Neuronal stem cell (in vitro differentiated cells): ENCODE measurements around the gene SMAD6.
A peak's percentile ranks its signal among the peaks of the same experiment; 100 is the strongest.

Source experiments
- DNase-seq: peaks from one replicate; pipeline ENCODE4 v3.0.0-alpha.2; 2013; ENCODE audit warnings: low spot score
- H2AFZ ChIP-seq: one replicate; pipeline ENCODE4 v1.6.1; 2013; ENCODE audit warnings: mild to moderate bottlenecking, low read length, inconsistent platforms
- H2AK5ac ChIP-seq: 2 replicates; pipeline ENCODE4 v1.6.1; 2013; ENCODE audit warnings: low read depth, mild to moderate bottlenecking, inconsistent platforms, low read length, moderate library complexity, mixed read lengths
- H2BK120ac ChIP-seq: 2 replicates; pipeline ENCODE4 v1.6.1; 2013; ENCODE audit warnings: low read depth, mild to moderate bottlenecking, inconsistent platforms, low read length, moderate library complexity, mixed read lengths
- H2BK12ac ChIP-seq: one replicate; pipeline ENCODE4 v1.6.1; 2013; ENCODE audit warnings: low read length, inconsistent platforms
- H2BK15ac ChIP-seq: 2 replicates; pipeline ENCODE4 v1.6.1; 2013; ENCODE audit warnings: mild to moderate bottlenecking, low read length, inconsistent platforms, mixed read lengths
- H2BK5ac ChIP-seq: one replicate; pipeline ENCODE4 v1.6.1; 2013; ENCODE audit warnings: inconsistent platforms, mild to moderate bottlenecking, low read length, moderate library complexity
- H3K14ac ChIP-seq: one replicate; pipeline ENCODE4 v1.6.1; 2013; ENCODE audit warnings: low read length, inconsistent platforms
- H3K18ac ChIP-seq: 2 replicates; pipeline ENCODE4 v1.6.1; 2013; ENCODE audit warnings: low read length, inconsistent platforms
- H3K23ac ChIP-seq: 2 replicates; pipeline ENCODE4 v1.6.1; 2013; ENCODE audit warnings: low read depth, mild to moderate bottlenecking, mixed read lengths, low read length, inconsistent platforms; ENCODE audit not compliant: poor library complexity
- H3K27ac ChIP-seq: replicated peaks from 3 replicates; pipeline ENCODE4 v1.5.1; 2013; ENCODE audit warnings: low read length, inconsistent platforms
- H3K27me3 ChIP-seq, 3 experiments: 2 replicates each; pipeline ENCODE4 v1.6.1; 2013; ENCODE audit warnings: low read length in 3 of 3, mild to moderate bottlenecking in 2 of 3, inconsistent platforms in 1 of 3, low read depth in 1 of 3, mixed read lengths in 1 of 3, moderate library complexity in 1 of 3; ENCODE audit not compliant: control insufficient read depth in 3 of 3, insufficient read depth in 3 of 3
- H3K36me3 ChIP-seq, 2 donors: replicated peaks in 1 of 2; 2 replicates each; pipeline ENCODE4 v1.6.1; 2013; ENCODE audit warnings: low read length in 2 of 2; ENCODE audit not compliant: control insufficient read depth in 2 of 2, insufficient read depth in 2 of 2
- H3K4ac ChIP-seq: 2 replicates; pipeline ENCODE4 v1.6.1; 2013; ENCODE audit warnings: inconsistent platforms, mild to moderate bottlenecking, low read length, moderate library complexity
- H3K4me1 ChIP-seq, 2 donors: 1 replicate in 1 of 2; 2 replicates in 1 of 2; pipeline ENCODE4 v1.6.1; 2013; ENCODE audit warnings: low read length in 2 of 2, low read depth in 1 of 2; ENCODE audit not compliant: control insufficient read depth in 2 of 2, insufficient read depth in 1 of 2
- H3K4me2 ChIP-seq: one replicate; pipeline ENCODE4 v1.6.1; 2013; ENCODE audit warnings: mild to moderate bottlenecking, low read length, inconsistent platforms; ENCODE audit not compliant: insufficient read depth, poor library complexity, severe bottlenecking
- H3K4me3 ChIP-seq, 2 donors: 2 replicates each; pipeline ENCODE4 v1.5.1; 2013; ENCODE audit warnings: low read length in 2 of 2, mild to moderate bottlenecking in 2 of 2, inconsistent platforms in 1 of 2, moderate library complexity in 1 of 2
- H3K79me1 ChIP-seq: one replicate; pipeline ENCODE4 v1.6.1; 2013; ENCODE audit warnings: low read depth, mild to moderate bottlenecking, inconsistent platforms, low read length, moderate library complexity
- H3K9ac ChIP-seq: one replicate; pipeline ENCODE4 v1.6.1; 2013; ENCODE audit warnings: mild to moderate bottlenecking, low read depth, low read length, inconsistent platforms; ENCODE audit not compliant: poor library complexity
- H3K9me3 ChIP-seq, 2 donors: replicated peaks in 1 of 2; 2 replicates each; pipeline versions ENCODE3 to v1.6.1; 2013; ENCODE audit warnings: low read length in 2 of 2, mild to moderate bottlenecking in 2 of 2, inconsistent platforms in 1 of 2, low read depth in 1 of 2, mixed read lengths in 1 of 2, moderate library complexity in 1 of 2; ENCODE audit not compliant: control insufficient read depth in 2 of 2, insufficient read depth in 1 of 2
- H4K8ac ChIP-seq: one replicate; pipeline ENCODE4 v1.6.1; 2013; ENCODE audit warnings: low read depth, mild to moderate bottlenecking, inconsistent platforms, low read length, moderate library complexity
- H4K91ac ChIP-seq: one replicate; pipeline ENCODE4 v1.6.1; 2013; ENCODE audit warnings: low read length, low read depth, mild to moderate bottlenecking, inconsistent platforms; ENCODE audit not compliant: poor library complexity
- WGBS, 2 donors: extraction: QIAGEN DNeasy Blood & Tissue Kit; methylation state at CpG; one replicate each; pipeline ENCODE4 v1.1.7; 2013; ENCODE audit warnings: missing lambda C conversion rate in 2 of 2, mixed read lengths in 1 of 2; ENCODE audit not compliant: insufficient read length in 2 of 2, insufficient replicate concordance in 1 of 2; ENCODE audit errors: extremely low coverage in 2 of 2; 5-methylcytosine and 5-hydroxymethylcytosine counted together

Gene SMAD6

DNA sequence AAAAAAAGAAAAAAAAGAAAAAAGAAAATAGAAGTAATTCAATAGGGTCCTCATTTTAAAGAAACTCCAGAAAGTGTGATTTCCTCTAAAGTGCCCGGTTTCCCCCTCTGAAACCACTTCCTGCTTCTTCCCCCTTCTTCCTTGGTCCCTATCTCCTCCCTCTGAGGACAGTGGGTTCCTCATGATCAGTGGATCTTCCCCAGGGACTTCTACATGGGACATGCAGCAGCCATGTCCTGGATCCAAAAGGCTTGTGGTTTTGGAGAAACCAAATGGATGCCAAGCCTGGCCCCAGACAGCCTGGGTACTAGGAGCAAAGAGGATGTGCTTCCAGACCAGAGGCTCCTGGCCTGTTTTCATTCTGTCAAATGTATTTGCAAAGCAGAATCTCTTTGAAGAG, 26.6 kb upstream of the SMAD6 start:
- Histone ChIP-seq H2BK15ac (no peak overlapping the region), H4K8ac (no peak overlapping the region)

DNA sequence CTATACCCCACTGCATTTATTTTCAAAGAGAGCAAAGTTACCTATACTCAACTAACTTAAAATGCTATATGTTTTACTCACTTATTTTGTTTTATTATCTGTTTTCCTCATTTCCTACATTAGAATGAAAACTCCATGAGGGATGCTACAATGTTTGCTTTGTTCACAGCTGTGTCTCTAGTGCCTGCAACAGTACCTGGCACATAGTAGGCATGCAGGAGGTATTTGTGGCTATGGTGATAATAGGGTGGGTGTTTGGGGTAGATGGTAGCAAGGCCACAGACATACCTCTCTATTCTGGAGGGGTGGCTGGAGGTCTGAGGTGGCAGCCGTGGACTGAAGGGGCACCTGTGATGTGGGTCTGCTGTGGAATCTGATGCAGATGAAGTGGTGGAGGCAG, 24.7 kb upstream of the SMAD6 start:
- H2AFZ ChIP-seq: no peak overlapping the region
- no peak overlapping the region for H2BK15ac ChIP-seq
- H3K27me3 ChIP-seq: no peaks in the 10 kb centered on the region

More for the DNA sequence above, 26.6 kb upstream of the SMAD6 start:
- Histone ChIP-seq H3K18ac (no peak overlapping the region), H2BK120ac (no peak overlapping the region), H2AFZ (no peak overlapping the region), H2BK12ac (no peak overlapping the region), H3K9ac (no peak overlapping the region), H2AK5ac (no peak overlapping the region), H3K27ac (no peak overlapping the region), H3K79me1 (no peaks in the 10 kb centered on the region), H3K4me2 (no peak overlapping the region), H3K14ac (no peak overlapping the region), H3K4me3 (no peak overlapping the region), H3K36me3 (no peaks in the 10 kb centered on the region), H3K23ac (no peak overlapping the region), H3K4ac (no peak overlapping the region), H3K9me3 (no peaks in the 10 kb centered on the region), H3K27me3 (no peaks in the 10 kb centered on the region), H3K4me1 (peaks cover 14 to 16% of the 10 kb centered on the region in 2 donors), H2BK5ac (no peak overlapping the region), H4K91ac (no peak overlapping the region)
- WGBS, 2 donors: no CpG with 5 or more reads among the region's 1 CpG
- DNase-seq: no peak

DNA sequence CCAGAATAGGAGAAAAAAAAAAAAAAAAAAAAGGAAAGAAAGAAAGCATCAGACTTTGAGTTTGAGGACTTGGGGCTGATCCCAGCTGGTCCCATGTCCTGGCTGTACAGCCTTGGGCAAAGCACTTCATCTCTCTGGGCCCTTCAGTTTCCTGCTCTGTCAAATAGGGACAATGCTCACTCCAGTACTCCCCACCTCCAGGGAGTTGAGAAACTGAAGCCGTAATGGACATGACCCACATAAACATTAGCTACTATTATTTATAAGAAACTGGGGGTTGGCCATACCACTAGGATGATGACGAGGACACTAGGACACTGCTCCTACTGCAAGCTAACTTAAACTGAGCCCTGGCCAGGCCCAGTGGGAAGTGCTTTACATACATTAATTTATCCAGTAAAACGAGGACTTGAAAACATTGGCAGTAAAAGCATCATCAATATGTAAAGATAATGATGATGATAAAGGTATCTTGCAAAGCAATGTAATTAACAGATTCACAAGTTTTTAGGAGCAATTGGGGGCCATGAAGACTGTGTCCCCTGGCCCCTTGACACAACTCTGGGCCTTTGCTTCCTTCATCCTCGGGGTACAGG, 22.9 kb upstream of the SMAD6 start:
- no peak overlapping the region for H3K27ac ChIP-seq
- DNase-seq: no peak
- H3K4me1 ChIP-seq: peaks cover 6 to 14% of the 10 kb centered on the region in 2 donors

More for the DNA sequence above, 24.7 kb upstream of the SMAD6 start:
- Histone ChIP-seq H3K4me1 (peaks cover 11 to 14% of the 10 kb centered on the region in 2 donors), H3K4me3 (no peak overlapping the region), H3K14ac (no peak overlapping the region), H3K9me3 (peaks cover 0 to 7% of the 10 kb centered on the region in 2 donors), H3K4me2 (no peak overlapping the region), H2BK120ac (no peak overlapping the region), H3K79me1 (no peaks in the 10 kb centered on the region), H2AK5ac (no peak overlapping the region), H3K9ac (no peak overlapping the region), H3K18ac (no peak overlapping the region), H4K8ac (no peak overlapping the region), H3K36me3 (no peaks in the 10 kb centered on the region), H2BK12ac (no peak overlapping the region), H3K27ac (no peak overlapping the region), H3K23ac (no peak overlapping the region), H4K91ac (no peak overlapping the region), H3K4ac (no peak overlapping the region), H2BK5ac (no peak overlapping the region)
- DNase-seq: no peak
- WGBS, 2 donors: no CpG with 5 or more reads among the region's 1 CpG

DNA sequence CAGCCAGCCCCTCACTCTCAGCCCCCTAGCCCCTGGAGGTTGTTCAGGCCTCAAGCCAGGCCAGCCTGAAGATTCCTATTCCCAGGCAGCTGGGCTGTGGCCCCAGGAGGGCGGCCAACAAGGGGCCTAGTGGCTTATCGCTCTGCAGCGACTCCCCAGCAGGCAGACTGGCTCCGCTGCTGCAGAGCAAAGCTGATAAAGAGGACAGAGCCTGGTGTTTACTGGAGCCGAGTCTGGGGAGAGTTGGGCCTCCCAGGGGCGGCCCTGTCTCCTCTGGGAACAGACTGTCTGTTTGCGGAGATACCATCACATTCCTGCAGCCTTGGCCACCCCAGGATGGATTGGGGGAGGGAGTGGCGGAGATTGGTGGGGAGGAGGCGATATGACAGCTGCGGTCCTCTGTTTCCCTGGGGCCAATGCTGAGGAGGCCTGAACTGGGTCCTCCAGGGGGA, 22.4 kb upstream of the SMAD6 start:
- no peaks in the 10 kb centered on the region for H3K36me3 ChIP-seq
- no peak overlapping the region for H3K9ac ChIP-seq
- H4K8ac ChIP-seq: no peak overlapping the region
- H2BK5ac ChIP-seq: peak overlapping the region; percentile 14
- H3K4me2 ChIP-seq: no peak overlapping the region
- no peak overlapping the region for H3K27ac ChIP-seq
- H3K4ac ChIP-seq: no peak overlapping the region
- no peak overlapping the region for H3K23ac ChIP-seq
- H2BK15ac ChIP-seq: no peak overlapping the region
- H3K4me1 ChIP-seq: peaks cover 6 to 14% of the 10 kb centered on the region in 2 donors
- no peak overlapping the region for H3K4me3 ChIP-seq
- H2BK120ac ChIP-seq: no peak overlapping the region
- WGBS, 2 donors: no CpG with 5 or more reads among the region's 10 CpGs
- no peaks in the 10 kb centered on the region for H3K79me1 ChIP-seq
- H3K18ac ChIP-seq: peak overlapping the region; percentile 4
- no peak overlapping the region for H4K91ac ChIP-seq
- H3K9me3 ChIP-seq: peaks cover 0 to 7% of the 10 kb centered on the region in 2 donors
- H2AFZ ChIP-seq: peak overlapping the region; percentile 90
- no peak overlapping the region for H2BK12ac ChIP-seq
- H3K14ac ChIP-seq: no peak overlapping the region
- peaks cover 0 to 2% (median 0%) of the 10 kb centered on the region in 3 experiments for H3K27me3 ChIP-seq
- H2AK5ac ChIP-seq: no peak overlapping the region
- DNase-seq: no peak

More for the DNA sequence above, 22.9 kb upstream of the SMAD6 start:
- no peak overlapping the region for H2BK15ac ChIP-seq
- H4K91ac ChIP-seq: no peak overlapping the region
- peak overlapping the region; percentile 14 for H2BK5ac ChIP-seq
- H2AK5ac ChIP-seq: no peak overlapping the region
- WGBS, 2 donors: no CpG with 5 or more reads among the region's 4 CpGs
- no peak overlapping the region for H3K14ac ChIP-seq
- H3K79me1 ChIP-seq: no peaks in the 10 kb centered on the region
- H4K8ac ChIP-seq: no peak overlapping the region
- no peaks in the 10 kb centered on the region for H3K36me3 ChIP-seq
- peak overlapping the region; percentile 90 for H2AFZ ChIP-seq
- no peak overlapping the region for H2BK12ac ChIP-seq
- H3K4me2 ChIP-seq: no peak overlapping the region
- no peak overlapping the region for H3K9ac ChIP-seq
- H3K23ac ChIP-seq: no peak overlapping the region
- peak overlapping the region; percentile 4 for H3K18ac ChIP-seq
- peaks cover 0 to 2% (median 0%) of the 10 kb centered on the region in 3 experiments for H3K27me3 ChIP-seq
- peaks cover 0 to 7% of the 10 kb centered on the region in 2 donors for H3K9me3 ChIP-seq
- H3K4me3 ChIP-seq: no peak overlapping the region
- H2BK120ac ChIP-seq: no peak overlapping the region
- H3K4ac ChIP-seq: no peak overlapping the region
